ENCODE measurements around the gene TCP10L. TPM values are rescaled to one million over a fixed set of nuclear protein-coding genes. Genes with fewer than 3 reads are reported as not detected.

TCP10L gene
- total and polyA plus RNA-seq, 2 of the 13 experiments (the other 11 are each of a cell fraction or from before 2014, with no cell fraction given) = 0.90 to 2.4 TPM

GRCh38 chr21:32592929-32593502, 7.7 kb upstream of the TCP10L start (continued):
- no peak for TF ChIP-seq JDP2 (CRISPR knock-in tag; IDR thresholded peaks at IDR 0.05; ENCODE audit: borderline replicate concordance)
- TF ChIP-seq MXI1 (IDR thresholded peaks at IDR 0.05; ENCODE audit: borderline replicate concordance, low read depth, low read length) = no peak; the same call in 2 of the 3 replicates
- no peak for TF ChIP-seq RNF2 (conservative IDR thresholded peaks at IDR 0.05; ENCODE audit: low read depth)
- TF ChIP-seq ELF1 (CRISPR knock-in tag; IDR thresholded peaks at IDR 0.05) = peak; percentile 42; the same call in 1 of the 2 replicates
- peak; percentile 84 for TF ChIP-seq IRF2 (CRISPR knock-in tag; IDR thresholded peaks at IDR 0.05)
- TF ChIP-seq ZSCAN29 (CRISPR knock-in tag; conservative IDR thresholded peaks at IDR 0.05) = peak; percentile 84
- TF ChIP-seq ZNF354B (CRISPR knock-in tag; IDR thresholded peaks at IDR 0.05) = no peak
- peak; percentile 77; the same call in 1 of the 2 replicates for TF ChIP-seq ZNF501 (CRISPR knock-in tag; IDR thresholded peaks at IDR 0.05)
- peak; percentile 81 for TF ChIP-seq MIER2 (CRISPR knock-in tag; IDR thresholded peaks at IDR 0.05)
- TF ChIP-seq ZNF569 (CRISPR knock-in tag; IDR thresholded peaks at IDR 0.05; ENCODE audit: borderline replicate concordance) = no peak
- peak; percentile 85 for TF ChIP-seq MTA1 (CRISPR knock-in tag; IDR thresholded peaks at IDR 0.05; ENCODE audit: borderline replicate concordance)
- TF ChIP-seq SP1 (IDR thresholded peaks at IDR 0.05) = no peak
- TF ChIP-seq SP1 (CRISPR knock-in tag; IDR thresholded peaks at IDR 0.05) = no peak
- peak; percentile 75; the same call in 1 of the 2 replicates for TF ChIP-seq ZNF792 (CRISPR knock-in tag; IDR thresholded peaks at IDR 0.05)
- no peak for TF ChIP-seq MAF1 (CRISPR knock-in tag; IDR thresholded peaks at IDR 0.05; ENCODE audit: borderline replicate concordance)
- 0 out of 2 replicates have a peak, but pooled peaks have one; percentile 55 for TF ChIP-seq MBD4 (IDR thresholded peaks at IDR 0.05; ENCODE audit: borderline replicate concordance, low read length)
- TF ChIP-seq RBM22 (optimal IDR thresholded peaks at IDR 0.05; ENCODE audit: low read length) = no peak
- TF ChIP-seq MED1 (CRISPR knock-in tag; IDR thresholded peaks at IDR 0.05) = peak; percentile 93
- 0 out of 2 replicates have a peak, but pooled peaks have one; percentile 39 for TF ChIP-seq ZBTB25 (CRISPR knock-in tag; IDR thresholded peaks at IDR 0.05)
- TF ChIP-seq HMG20B (CRISPR knock-in tag; conservative IDR thresholded peaks at IDR 0.05) = peak; percentile 100
- TF ChIP-seq FOXA3 (CRISPR knock-in tag; IDR thresholded peaks at IDR 0.05) = peak; percentile 98
- TF ChIP-seq CEBPG (CRISPR knock-in tag; IDR thresholded peaks at IDR 0.05) = peak; percentile 46
- peak; percentile 88 for TF ChIP-seq CBFB (CRISPR knock-in tag; IDR thresholded peaks at IDR 0.05)
- TF ChIP-seq ZNF616 (CRISPR knock-in tag; IDR thresholded peaks at IDR 0.05; ENCODE audit: low read depth) = 0 out of 2 replicates have a peak, but pooled peaks have one; percentile 39
- TF ChIP-seq DMAP1 (CRISPR knock-in tag; IDR thresholded peaks at IDR 0.05) = no peak
- TF ChIP-seq FOXP1 (IDR thresholded peaks at IDR 0.05) = no peak
- peak; percentile 97 for TF ChIP-seq FOXP1 (CRISPR knock-in tag; IDR thresholded peaks at IDR 0.05)
- TF ChIP-seq, protein P1, sequence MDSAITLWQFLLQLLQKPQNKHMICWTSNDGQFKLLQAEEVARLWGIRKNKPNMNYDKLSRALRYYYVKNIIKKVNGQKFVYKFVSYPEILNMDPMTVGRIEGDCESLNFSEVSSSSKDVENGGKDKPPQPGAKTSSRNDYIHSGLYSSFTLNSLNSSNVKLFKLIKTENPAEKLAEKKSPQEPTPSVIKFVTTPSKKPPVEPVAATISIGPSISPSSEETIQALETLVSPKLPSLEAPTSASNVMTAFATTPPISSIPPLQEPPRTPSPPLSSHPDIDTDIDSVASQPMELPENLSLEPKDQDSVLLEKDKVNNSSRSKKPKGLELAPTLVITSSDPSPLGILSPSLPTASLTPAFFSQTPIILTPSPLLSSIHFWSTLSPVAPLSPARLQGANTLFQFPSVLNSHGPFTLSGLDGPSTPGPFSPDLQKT (CRISPR knock-in tag; IDR thresholded peaks at IDR 0.05; ENCODE audit: borderline replicate concordance) = no peak
- TF ChIP-seq, protein P2, sequence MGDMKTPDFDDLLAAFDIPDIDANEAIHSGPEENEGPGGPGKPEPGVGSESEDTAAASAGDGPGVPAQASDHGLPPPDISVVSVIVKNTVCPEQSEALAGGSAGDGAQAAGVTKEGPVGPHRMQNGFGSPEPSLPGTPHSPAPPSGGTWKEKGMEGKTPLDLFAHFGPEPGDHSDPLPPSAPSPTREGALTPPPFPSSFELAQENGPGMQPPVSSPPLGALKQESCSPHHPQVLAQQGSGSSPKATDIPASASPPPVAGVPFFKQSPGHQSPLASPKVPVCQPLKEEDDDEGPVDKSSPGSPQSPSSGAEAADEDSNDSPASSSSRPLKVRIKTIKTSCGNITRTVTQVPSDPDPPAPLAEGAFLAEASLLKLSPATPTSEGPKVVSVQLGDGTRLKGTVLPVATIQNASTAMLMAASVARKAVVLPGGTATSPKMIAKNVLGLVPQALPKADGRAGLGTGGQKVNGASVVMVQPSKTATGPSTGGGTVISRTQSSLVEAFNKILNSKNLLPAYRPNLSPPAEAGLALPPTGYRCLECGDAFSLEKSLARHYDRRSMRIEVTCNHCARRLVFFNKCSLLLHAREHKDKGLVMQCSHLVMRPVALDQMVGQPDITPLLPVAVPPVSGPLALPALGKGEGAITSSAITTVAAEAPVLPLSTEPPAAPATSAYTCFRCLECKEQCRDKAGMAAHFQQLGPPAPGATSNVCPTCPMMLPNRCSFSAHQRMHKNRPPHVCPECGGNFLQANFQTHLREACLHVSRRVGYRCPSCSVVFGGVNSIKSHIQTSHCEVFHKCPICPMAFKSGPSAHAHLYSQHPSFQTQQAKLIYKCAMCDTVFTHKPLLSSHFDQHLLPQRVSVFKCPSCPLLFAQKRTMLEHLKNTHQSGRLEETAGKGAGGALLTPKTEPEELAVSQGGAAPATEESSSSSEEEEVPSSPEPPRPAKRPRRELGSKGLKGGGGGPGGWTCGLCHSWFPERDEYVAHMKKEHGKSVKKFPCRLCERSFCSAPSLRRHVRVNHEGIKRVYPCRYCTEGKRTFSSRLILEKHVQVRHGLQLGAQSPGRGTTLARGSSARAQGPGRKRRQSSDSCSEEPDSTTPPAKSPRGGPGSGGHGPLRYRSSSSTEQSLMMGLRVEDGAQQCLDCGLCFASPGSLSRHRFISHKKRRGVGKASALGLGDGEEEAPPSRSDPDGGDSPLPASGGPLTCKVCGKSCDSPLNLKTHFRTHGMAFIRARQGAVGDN (CRISPR knock-in tag; IDR thresholded peaks at IDR 0.05) = peak; percentile 77

Measured in HepG2 (cell line).